GM12878 (cell line): ENCODE results near the gene SLC6A11.

Source experiments
- CREB1 ChIP-seq: IDR thresholded peaks from 2 replicates; pipeline ENCODE4 v1.6.1; 2012; ENCODE audit warnings: low read depth, mild to moderate bottlenecking, inconsistent platforms
- EP300 ChIP-seq, 2 experiments: fragments of 150-350 bp in 1 of 2; IDR thresholded peaks; 2 replicates each; pipeline ENCODE4 v1.6.1; 2011 to 2012; ENCODE audit warnings: low read depth in 2 of 2, low read length in 2 of 2, borderline replicate concordance in 1 of 2, improper control_type of control experiment in 1 of 2, inconsistent platforms in 1 of 2; ENCODE audit not compliant: control insufficient read depth in 1 of 2
- HCFC1 ChIP-seq: fragments of 150-350 bp; IDR thresholded peaks from 2 replicates; pipeline ENCODE4 v1.6.1; 2014; ENCODE audit warnings: low read length
- JUNB ChIP-seq: IDR thresholded peaks from 2 replicates; pipeline ENCODE4 v1.6.1; 2016; ENCODE audit warnings: antibody characterized with exemption, mild to moderate bottlenecking
- NFYB ChIP-seq: IDR thresholded peaks from 2 replicates; pipeline ENCODE4 v1.6.1; 2011; ENCODE audit warnings: low read depth, mild to moderate bottlenecking, low read length, improper control_type of control experiment, moderate library complexity; ENCODE audit not compliant: insufficient read depth
- POLR2A ChIP-seq: IDR thresholded peaks from 2 replicates; pipeline ENCODE4 v1.6.1; 2011; ENCODE audit warnings: low read depth, mild to moderate bottlenecking, low read length
- POLR2AphosphoS5 ChIP-seq: IDR thresholded peaks from 2 replicates; pipeline ENCODE4 v1.6.1; 2011; ENCODE audit warnings: mild to moderate bottlenecking, low read length, inconsistent platforms
- RBBP5 ChIP-seq: fragments of 200-600 bp; sonication (generic); conservative IDR thresholded peaks from 2 replicates; pipeline ENCODE4 v1.6.1; 2016
- RCOR1 ChIP-seq: conservative IDR thresholded peaks from 2 replicates; pipeline ENCODE4 v1.6.1; 2012; ENCODE audit warnings: low read depth, low read length, improper control_type of control experiment
- SPI1 ChIP-seq: IDR thresholded peaks from 2 replicates; pipeline ENCODE4 v1.6.1; 2011; ENCODE audit warnings: low read depth, mild to moderate bottlenecking, low read length, moderate library complexity, borderline replicate concordance; ENCODE audit not compliant: insufficient read depth
- ZZZ3 ChIP-seq: IDR thresholded peaks from 2 replicates; pipeline ENCODE4 v1.6.1; 2011; ENCODE audit warnings: low read depth; ENCODE audit not compliant: control insufficient read depth, insufficient read length
- TF ChIP-seq, protein P1 (sequence below), 3 experiments: IDR thresholded peaks in 2 of 3; conservative IDR thresholded peaks in 1 of 3; 2 replicates each; pipeline ENCODE4 v1.5.1; 2011; ENCODE audit warnings: low read depth in 3 of 3, low read length in 3 of 3, mild to moderate bottlenecking in 3 of 3, control low read depth in 2 of 3, moderate library complexity in 2 of 3, inconsistent platforms in 1 of 3, mixed read lengths in 1 of 3; ENCODE audit not compliant: control insufficient read depth in 2 of 3, insufficient read depth in 1 of 3; ENCODE audit errors: extremely low read depth in 1 of 3

DNA sequence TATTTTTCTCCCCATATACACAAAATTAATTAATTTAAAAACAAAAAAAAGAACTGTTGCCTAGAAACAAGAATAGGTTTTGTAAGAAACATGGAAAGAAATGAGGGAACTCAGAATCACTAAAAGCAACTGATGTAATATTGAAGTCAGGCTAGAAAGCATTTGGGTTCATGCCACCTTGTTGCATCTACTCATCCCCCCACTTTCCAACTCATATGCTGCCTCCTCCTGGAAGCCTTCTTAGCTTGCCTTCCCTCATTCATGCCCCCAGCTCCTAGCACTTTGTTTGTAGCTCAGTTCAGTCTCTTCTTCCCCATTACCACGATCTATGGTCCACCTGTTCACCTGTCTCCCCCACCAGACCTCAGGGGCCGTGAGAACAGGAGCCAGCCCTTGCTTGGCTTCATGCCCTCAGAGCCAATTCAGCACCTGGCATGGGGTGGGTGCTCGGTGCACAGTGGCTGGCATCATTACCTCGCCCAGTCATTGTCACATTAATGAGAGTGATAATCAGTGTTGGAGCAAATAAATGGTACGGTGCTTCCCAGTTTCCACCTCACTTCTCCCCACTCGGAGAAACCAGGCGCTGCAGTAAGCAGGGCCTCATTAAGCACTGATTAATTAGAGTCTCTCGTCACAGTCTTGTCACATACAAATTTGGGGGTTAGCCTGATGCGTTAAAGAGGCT is 114.1 kb downstream of the SLC6A11 start:
- TF ChIP-seq NFYB (no peak), RCOR1 (no peak), POLR2A (no peak), JUNB (no peak), CREB1 (no peak), SPI1 (no peak), POLR2AphosphoS5 (no peak), HCFC1 (no peak), RBBP5 (no peak), EP300 (IDR thresholded peaks at IDR 0.05; ENCODE audit: borderline replicate concordance in 1 of 2, control insufficient read depth in 1 of 2, low read depth in 2 of 2, low read length in 2 of 2) (no peak), ZZZ3 (no peak)
- TF ChIP-seq, protein P1, sequence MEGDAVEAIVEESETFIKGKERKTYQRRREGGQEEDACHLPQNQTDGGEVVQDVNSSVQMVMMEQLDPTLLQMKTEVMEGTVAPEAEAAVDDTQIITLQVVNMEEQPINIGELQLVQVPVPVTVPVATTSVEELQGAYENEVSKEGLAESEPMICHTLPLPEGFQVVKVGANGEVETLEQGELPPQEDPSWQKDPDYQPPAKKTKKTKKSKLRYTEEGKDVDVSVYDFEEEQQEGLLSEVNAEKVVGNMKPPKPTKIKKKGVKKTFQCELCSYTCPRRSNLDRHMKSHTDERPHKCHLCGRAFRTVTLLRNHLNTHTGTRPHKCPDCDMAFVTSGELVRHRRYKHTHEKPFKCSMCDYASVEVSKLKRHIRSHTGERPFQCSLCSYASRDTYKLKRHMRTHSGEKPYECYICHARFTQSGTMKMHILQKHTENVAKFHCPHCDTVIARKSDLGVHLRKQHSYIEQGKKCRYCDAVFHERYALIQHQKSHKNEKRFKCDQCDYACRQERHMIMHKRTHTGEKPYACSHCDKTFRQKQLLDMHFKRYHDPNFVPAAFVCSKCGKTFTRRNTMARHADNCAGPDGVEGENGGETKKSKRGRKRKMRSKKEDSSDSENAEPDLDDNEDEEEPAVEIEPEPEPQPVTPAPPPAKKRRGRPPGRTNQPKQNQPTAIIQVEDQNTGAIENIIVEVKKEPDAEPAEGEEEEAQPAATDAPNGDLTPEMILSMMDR (IDR thresholded peaks at IDR 0.05 in 2 of 3, conservative IDR thresholded peaks at IDR 0.05 in 1 of 3; ENCODE audit: control insufficient read depth in 2 of 3, extremely low read depth in 1 of 3, insufficient read depth in 1 of 3, low read depth in 3 of 3, low read length in 3 of 3) = no peak
